Esophagus squamous epithelium (tissue), 5 donors: ENCODE results near the gene DCBLD1. TPM values are rescaled to one million over a fixed set of nuclear protein-coding genes. Genes with fewer than 3 reads are reported as not detected.

ENCODE experiments used
- DNase-seq: peaks from one replicate; lab custom pipeline; 2025; lab: John Stamatoyannopoulos, UW
- H3K27ac ChIP-seq, 4 donors: fragments of 200-600 bp; sonication (generic); one replicate each; pipeline ENCODE4 v1.5.1; 2016 to 2019; ENCODE audit warnings: mild to moderate bottlenecking in 1 of 4
- H3K27me3 ChIP-seq, 4 donors: fragments of 200-600 bp; sonication (generic); 1 replicate in 3 of 4; 2 replicates in 1 of 4; pipeline versions ENCODE4 v1.5.1 to v1.6.0; 2017 to 2021; ENCODE audit warnings: antibody characterized with exemption in 1 of 4
- H3K36me3 ChIP-seq, 3 donors: fragments of 200-600 bp; sonication (generic); one replicate each; pipeline ENCODE4 v1.5.1; 2016 to 2019
- H3K4me1 ChIP-seq, 3 donors: fragments of 200-600 bp; sonication (generic); one replicate each; pipeline ENCODE4 v1.5.1; 2017 to 2019
- H3K4me3 ChIP-seq, 4 donors: fragments of 200-600 bp; sonication (generic); 1 replicate in 3 of 4; 2 replicates in 1 of 4; pipeline ENCODE4 v1.5.1; 2016 to 2019; ENCODE audit warnings: mild to moderate bottlenecking in 2 of 4, moderate library complexity in 1 of 4
- H3K9me3 ChIP-seq, 3 donors: fragments of 200-600 bp; sonication (generic); one replicate each; pipeline ENCODE4 v1.5.1; 2016 to 2019
- CTCF ChIP-seq, 6 experiments: fragments of 450-650 bp in 4 of 6; fragments of 200-600 bp in 2 of 6; sonication (generic) in 2 of 6; IDR thresholded peaks; one replicate each; pipeline ENCODE4 v1.5.1; 2016 to 2019; ENCODE audit warnings: antibody characterized with exemption in 6 of 6, mild to moderate bottlenecking in 4 of 6, moderate library complexity in 4 of 6
- POLR2A ChIP-seq, 4 donors: fragments of 450-650 bp; IDR thresholded peaks; one replicate each; pipeline ENCODE4 v1.6.1; 2017; ENCODE audit warnings: antibody characterized with exemption in 4 of 4, mild to moderate bottlenecking in 4 of 4, moderate library complexity in 3 of 4
- WGBS, 2 donors: methylation state at CpG; one replicate each; pipeline ENCODE4 v1.1.5; 2018; 5-methylcytosine and 5-hydroxymethylcytosine counted together
- intact Hi-C: fragments of 100-400 bp; cut with DNase I; formaldehyde crosslinking; loops from one replicate; pipeline ENCODE4 v1.15.0; 2022
- total RNA-seq, 4 donors: library from RNA; depleted of rRNA; stranded (reverse); fragments of >200 nt; gene quantifications; one replicate each; pipeline ENCODE4 v1.1.0, GENCODE V29; 2016
- donor health status: DM: yes; HTN: yes; CAD: no.

Gene DCBLD1
- total RNA-seq, 4 donors from 2014 or later = 6.7 to 19.1 (median 10.8) TPM

- Histone ChIP-seq H3K27ac (no peak overlapping the region), H3K9me3 (no peaks in the 10 kb centered on the region), H3K27me3 (no peaks in the 10 kb centered on the region), H3K4me1 (peaks cover 0 to 7% (median 0%) of the 10 kb centered on the region in 3 donors), H3K4me3 (no peak overlapping the region), H3K36me3 (peaks cover 0 to 45% (median 3%) of the 10 kb centered on the region in 3 donors)
- TF ChIP-seq POLR2A (IDR thresholded peaks at IDR 0.05) (no peak), CTCF (IDR thresholded peaks at IDR 0.05) (no peak)
- intact Hi-C loops = no loop called here
- 63 to 78% methylated on average over 4 of the region's 4 CpGs for WGBS, 2 donors
- no peak for DNase-seq
Observed at GRCh38 chr6:117559299-117559698, 76.8 kb downstream of the DCBLD1 start.

- peaks cover 0 to 62% (median 3%) of the 10 kb centered on the region in 3 donors for H3K36me3 ChIP-seq
- 67 to 71% methylated on average over 3 of the region's 3 CpGs for WGBS, 2 donors
- intact Hi-C loops = no loop called here
Observed at GRCh38 chr6:117561128-117561527, 78.7 kb downstream of the DCBLD1 start.

GRCh38 chr6:117564681-117565080 lies 82.2 kb downstream of the DCBLD1 start:
- no peak for DNase-seq
- intact Hi-C loops = no loop called here
- TF ChIP-seq CTCF (IDR thresholded peaks at IDR 0.05) (no peak), POLR2A (IDR thresholded peaks at IDR 0.05) (no peak)
- Histone ChIP-seq H3K4me1 (no peaks in the 10 kb centered on the region), H3K27me3 (no peaks in the 10 kb centered on the region), H3K36me3 (peaks cover 3 to 91% (median 3%) of the 10 kb centered on the region in 3 donors), H3K4me3 (no peak overlapping the region), H3K9me3 (no peaks in the 10 kb centered on the region), H3K27ac (no peak overlapping the region)
- 64 to 91% methylated on average over 1 of the region's 1 CpG for WGBS, 2 donors

More at GRCh38 chr6:117561128-117561527, 78.7 kb downstream of the DCBLD1 start:
- Histone ChIP-seq H3K4me1 (peaks cover 0 to under 1% (median 0%) of the 10 kb centered on the region in 3 donors), H3K9me3 (no peaks in the 10 kb centered on the region), H3K27me3 (no peaks in the 10 kb centered on the region), H3K4me3 (no peak overlapping the region), H3K27ac (no peak overlapping the region)
- no peak for DNase-seq
- TF ChIP-seq POLR2A (IDR thresholded peaks at IDR 0.05) = no peak
- TF ChIP-seq CTCF (IDR thresholded peaks at IDR 0.05) = no peak

- DNase-seq = no peak
- Histone ChIP-seq H3K4me1 (no peaks in the 10 kb centered on the region), H3K4me3 (no peak overlapping the region), H3K27me3 (no peaks in the 10 kb centered on the region), H3K36me3 (peaks cover 3 to 97% (median 3%) of the 10 kb centered on the region in 3 donors), H3K27ac (no peak overlapping the region), H3K9me3 (no peaks in the 10 kb centered on the region)
- intact Hi-C loops = no loop called here
- WGBS, 2 donors = 89 to 97% methylated on average over 2 of the region's 2 CpGs
- TF ChIP-seq POLR2A (IDR thresholded peaks at IDR 0.05) = no peak
- TF ChIP-seq CTCF (IDR thresholded peaks at IDR 0.05) = no peak
Observed at GRCh38 chr6:117568247-117568646, 85.8 kb downstream of the DCBLD1 start.

GRCh38 chr6:117568831-117569410 lies 86.4 kb downstream of the DCBLD1 start:
- peaks cover 1 to 95% (median 3%) of the 10 kb centered on the region in 3 donors for H3K36me3 ChIP-seq
- intact Hi-C loops = no loop called here
- TF ChIP-seq CTCF (IDR thresholded peaks at IDR 0.05) (no peak), POLR2A (IDR thresholded peaks at IDR 0.05) (no peak)

More at GRCh38 chr6:117568831-117569410, 86.4 kb downstream of the DCBLD1 start:
- H3K9me3 ChIP-seq = no peaks in the 10 kb centered on the region
- H3K27me3 ChIP-seq = no peaks in the 10 kb centered on the region
- WGBS, 2 donors = 0% methylated on average over 1 of the region's 1 CpG
- no peak overlapping the region for H3K4me3 ChIP-seq
- H3K27ac ChIP-seq = no peak overlapping the region
- H3K4me1 ChIP-seq = no peaks in the 10 kb centered on the region
- DNase-seq = no peak
